ENCODE data around the gene ADARB2.

DNA sequence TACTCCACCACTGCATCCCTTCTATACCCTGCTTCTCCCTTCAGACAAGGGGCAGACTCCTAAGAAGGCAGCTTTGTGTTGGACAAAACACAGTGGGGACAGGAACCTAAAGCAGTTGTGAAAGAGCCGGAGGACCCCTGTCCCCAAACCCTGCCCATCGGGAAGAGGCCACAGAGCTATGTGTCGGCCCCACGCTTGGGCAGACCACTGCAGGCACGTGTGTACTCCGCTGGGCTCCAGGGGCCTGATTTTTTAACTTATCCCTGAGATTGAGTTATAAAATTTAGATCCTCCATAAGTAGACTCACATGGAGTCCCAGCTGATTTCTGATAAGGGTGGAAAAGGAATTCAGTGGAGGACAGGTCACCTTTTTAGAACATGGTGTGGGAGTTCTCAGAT is 310.5 kb downstream of the ADARB2 start:
- TF ChIP-seq, protein P1, sequence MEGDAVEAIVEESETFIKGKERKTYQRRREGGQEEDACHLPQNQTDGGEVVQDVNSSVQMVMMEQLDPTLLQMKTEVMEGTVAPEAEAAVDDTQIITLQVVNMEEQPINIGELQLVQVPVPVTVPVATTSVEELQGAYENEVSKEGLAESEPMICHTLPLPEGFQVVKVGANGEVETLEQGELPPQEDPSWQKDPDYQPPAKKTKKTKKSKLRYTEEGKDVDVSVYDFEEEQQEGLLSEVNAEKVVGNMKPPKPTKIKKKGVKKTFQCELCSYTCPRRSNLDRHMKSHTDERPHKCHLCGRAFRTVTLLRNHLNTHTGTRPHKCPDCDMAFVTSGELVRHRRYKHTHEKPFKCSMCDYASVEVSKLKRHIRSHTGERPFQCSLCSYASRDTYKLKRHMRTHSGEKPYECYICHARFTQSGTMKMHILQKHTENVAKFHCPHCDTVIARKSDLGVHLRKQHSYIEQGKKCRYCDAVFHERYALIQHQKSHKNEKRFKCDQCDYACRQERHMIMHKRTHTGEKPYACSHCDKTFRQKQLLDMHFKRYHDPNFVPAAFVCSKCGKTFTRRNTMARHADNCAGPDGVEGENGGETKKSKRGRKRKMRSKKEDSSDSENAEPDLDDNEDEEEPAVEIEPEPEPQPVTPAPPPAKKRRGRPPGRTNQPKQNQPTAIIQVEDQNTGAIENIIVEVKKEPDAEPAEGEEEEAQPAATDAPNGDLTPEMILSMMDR (IDR thresholded peaks at IDR 0.05): no peak
- no peak for TF ChIP-seq EP300 (IDR thresholded peaks at IDR 0.05)
